Memory B cell (primary cell): ENCODE data around the gene CCNK.

ENCODE experiments used
- ATAC-seq: fragments of 150-1000 bp; cut with Tn5 transposase; 2 replicates; pipeline ENCODE4 v1.10.0; 2021; ENCODE audit warnings: low read depth, mild to moderate bottlenecking, moderate library complexity
- DNase-seq, 2 donors: peaks; one replicate each; pipeline ENCODE4 v3.0.0; 2022; ENCODE audit warnings: low spot score in 2 of 2
- H3K27ac Mint-ChIP-seq: one replicate; pipeline ENCODE4 v1.8.0; 2022; ENCODE audit warnings: mild to moderate bottlenecking, moderate library complexity, mixed read lengths
- H3K27me3 Mint-ChIP-seq: one replicate; pipeline ENCODE4 v1.8.0; 2022; ENCODE audit warnings: mixed read lengths
- H3K36me3 Mint-ChIP-seq: one replicate; pipeline ENCODE4 v1.8.0; 2022; ENCODE audit warnings: mild to moderate bottlenecking, mixed read lengths
- H3K4me1 Mint-ChIP-seq: one replicate; pipeline ENCODE4 v1.8.0; 2022; ENCODE audit warnings: mixed read lengths
- H3K4me3 Mint-ChIP-seq: one replicate; pipeline ENCODE4 v1.8.0; 2022; ENCODE audit warnings: mild to moderate bottlenecking, moderate library complexity, mixed read lengths
- H3K9me3 Mint-ChIP-seq: one replicate; pipeline ENCODE4 v1.8.0; 2022; ENCODE audit warnings: mixed read lengths

CCNK gene

DNA sequence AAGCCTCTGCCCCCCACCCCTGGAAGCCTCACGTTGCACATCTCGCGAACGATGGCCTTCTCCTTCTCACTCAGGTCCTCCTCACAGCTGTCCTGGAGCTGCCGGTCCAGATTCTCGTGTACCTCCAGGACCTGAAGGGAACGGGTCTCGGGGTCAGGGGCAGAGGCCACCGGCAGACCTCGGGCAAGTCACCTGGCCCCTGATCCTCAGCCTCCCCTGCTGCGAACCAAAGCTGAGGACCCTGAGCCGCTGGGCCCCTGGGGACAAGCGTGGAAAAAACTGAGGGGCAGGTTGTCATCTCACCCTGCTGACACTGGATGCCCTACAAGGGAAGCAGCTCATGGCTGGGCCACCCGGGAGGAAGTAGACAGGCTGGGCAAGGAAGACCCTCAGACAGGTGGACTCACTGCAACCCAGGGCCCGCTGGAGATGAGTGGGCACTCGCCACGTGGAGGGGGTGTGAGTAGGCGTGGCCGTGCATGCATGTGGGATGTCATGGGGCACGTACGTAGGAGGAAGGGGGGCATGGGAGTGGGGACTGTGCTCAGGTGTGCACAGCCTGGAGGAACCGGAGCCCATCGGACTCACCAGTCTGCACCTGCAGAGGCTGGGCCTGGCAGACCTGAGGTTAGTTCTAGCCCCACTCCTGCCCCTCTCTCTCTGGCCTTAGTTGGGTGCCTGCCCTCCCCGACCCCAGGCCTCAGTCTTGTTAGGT is 35.1 kb downstream of the CCNK start:
- no peak for ATAC-seq
- no peaks in the 10 kb centered on the region for H3K9me3 Mint-ChIP-seq
- H3K4me3 Mint-ChIP-seq: no peak overlapping the region
- no peaks in the 10 kb centered on the region for H3K4me1 Mint-ChIP-seq
- no peak for DNase-seq
- no peaks in the 10 kb centered on the region for H3K36me3 Mint-ChIP-seq
- H3K27ac Mint-ChIP-seq: peak overlapping the region; percentile 45
- no peaks in the 10 kb centered on the region for H3K27me3 Mint-ChIP-seq

DNA sequence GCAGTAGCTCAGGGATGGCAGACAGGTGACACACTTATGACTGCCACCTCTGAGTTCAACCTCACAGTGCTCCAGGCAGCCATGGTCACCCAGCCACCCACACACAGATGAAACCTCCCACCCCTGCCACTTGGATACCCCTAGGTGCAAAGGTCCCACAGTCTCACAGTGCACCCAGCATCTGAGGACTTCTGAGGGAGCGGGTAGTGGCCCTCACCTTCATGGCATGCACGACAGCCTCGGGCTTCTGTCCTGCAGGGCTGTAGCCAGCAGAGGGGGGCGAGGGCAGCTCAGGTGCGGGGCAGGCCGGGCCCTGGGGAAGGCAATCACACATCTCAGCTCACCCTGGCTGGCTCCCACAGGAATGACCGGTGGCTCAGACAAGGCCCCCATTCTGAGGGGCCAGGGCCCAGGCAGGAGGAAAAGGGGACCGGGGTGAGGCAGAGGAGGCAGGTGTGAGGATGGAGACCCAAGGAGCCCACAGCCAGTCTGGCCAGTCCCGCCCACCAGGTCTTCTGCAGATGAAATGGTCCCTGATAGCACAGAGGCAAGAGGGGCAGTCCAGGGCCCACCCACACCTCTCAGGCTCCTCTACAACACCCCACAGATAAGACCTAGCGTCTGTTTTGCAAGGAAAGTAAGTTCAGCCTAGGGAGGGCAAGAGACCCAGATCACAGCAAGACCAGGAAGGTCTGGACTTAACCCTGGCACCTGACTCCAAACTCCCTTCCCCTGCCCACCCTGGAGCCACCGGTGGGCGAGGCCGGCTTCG is 35.8 kb downstream of the CCNK start:
- no peak for DNase-seq
- Mint-ChIP-seq H3K9me3 (no peaks in the 10 kb centered on the region), H3K4me3 (no peak overlapping the region), H3K36me3 (no peaks in the 10 kb centered on the region), H3K27me3 (no peaks in the 10 kb centered on the region), H3K4me1 (no peaks in the 10 kb centered on the region), H3K27ac (no peak overlapping the region)
- no peak for ATAC-seq

DNA sequence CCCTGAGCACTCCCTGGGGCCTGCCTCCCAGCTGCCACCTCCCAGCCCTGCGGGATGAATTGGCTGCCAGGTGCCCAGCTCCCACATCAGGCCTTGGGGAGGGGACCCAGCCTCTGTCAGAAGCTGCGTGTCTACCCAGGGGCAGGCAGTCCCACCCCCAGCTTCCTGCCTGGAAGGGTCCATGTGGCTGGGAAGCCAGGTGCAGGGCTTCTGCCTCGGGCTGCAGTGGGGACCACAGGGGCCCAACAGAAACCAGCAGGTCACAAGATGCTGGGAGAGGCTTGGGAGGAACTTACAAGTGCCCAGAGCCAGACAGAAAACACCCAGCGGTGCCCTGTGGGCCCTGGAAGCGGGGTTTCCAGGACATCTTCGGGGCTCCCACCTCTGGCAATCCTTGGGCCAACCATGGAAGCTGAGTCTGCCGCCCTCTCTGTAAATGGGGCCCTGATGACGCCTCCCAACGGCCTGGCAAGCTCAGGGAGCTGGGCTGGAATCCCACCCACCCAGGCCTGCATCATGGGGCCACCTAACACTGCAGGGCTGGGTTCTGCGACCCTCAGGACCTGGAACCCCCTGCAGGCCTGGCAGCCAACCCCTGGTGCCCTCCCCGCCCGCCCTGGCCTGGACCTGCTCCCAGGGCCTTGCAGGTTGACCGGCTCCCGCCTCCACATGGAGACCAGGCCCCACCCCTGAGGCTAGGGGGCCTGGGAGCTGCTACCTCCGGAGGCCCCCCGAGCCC is 36.6 kb downstream of the CCNK start:
- no peaks in the 10 kb centered on the region for H3K36me3 Mint-ChIP-seq
- H3K4me1 Mint-ChIP-seq: no peaks in the 10 kb centered on the region
- DNase-seq: no peak
- no peak overlapping the region for H3K4me3 Mint-ChIP-seq
- H3K27ac Mint-ChIP-seq: no peak overlapping the region
- no peaks in the 10 kb centered on the region for H3K27me3 Mint-ChIP-seq
- ATAC-seq: no peak
- H3K9me3 Mint-ChIP-seq: no peaks in the 10 kb centered on the region

DNA sequence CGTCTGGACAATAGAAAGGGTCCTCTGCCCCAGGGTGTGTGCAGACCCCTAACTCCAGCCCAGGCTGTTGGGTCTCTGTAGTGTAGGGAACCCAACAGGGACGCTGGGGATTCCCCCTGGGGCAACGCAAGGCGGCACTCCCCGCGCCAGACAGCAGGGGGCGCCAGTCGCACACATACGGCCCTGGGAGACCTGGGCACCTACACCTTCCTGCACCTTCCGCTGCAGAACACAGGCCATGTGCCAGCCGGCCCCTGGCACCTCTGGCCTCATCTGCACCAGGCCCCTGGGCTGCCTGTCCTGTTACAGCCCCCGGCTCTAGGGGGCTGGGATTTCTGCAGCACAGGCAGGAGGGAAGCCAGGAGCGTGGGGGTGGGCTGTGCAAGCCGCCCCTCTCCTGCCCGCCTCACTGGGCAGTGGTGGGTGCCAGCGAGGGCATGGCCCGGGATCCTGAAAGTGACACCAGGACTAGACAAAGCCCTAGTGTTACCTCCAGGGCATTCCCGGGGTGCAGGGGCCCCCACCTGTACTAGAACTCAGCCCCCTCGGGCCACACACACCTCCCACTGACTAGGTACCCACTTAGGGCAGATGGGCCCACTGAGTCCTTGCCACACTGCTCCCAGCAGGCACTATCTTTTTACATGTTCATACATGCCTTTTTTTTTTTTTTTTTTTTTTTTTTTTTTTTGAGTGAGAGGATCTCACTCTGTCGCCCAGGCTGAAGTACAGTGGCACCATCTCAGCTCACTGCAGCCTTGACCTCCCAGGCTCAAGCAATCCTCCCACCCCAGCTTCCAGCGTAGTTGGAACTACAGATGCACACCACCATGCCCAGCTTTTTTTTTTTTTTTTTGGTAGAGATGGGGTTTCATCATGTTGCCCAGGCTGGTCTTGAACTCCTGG is 37.5 kb downstream of the CCNK start:
- Mint-ChIP-seq H3K27me3 (no peaks in the 10 kb centered on the region), H3K36me3 (no peaks in the 10 kb centered on the region), H3K9me3 (no peaks in the 10 kb centered on the region), H3K4me3 (no peak overlapping the region), H3K27ac (no peak overlapping the region), H3K4me1 (no peaks in the 10 kb centered on the region)
- ATAC-seq (peak; percentile 88), DNase-seq (peak; percentile 76 to 92)

DNA sequence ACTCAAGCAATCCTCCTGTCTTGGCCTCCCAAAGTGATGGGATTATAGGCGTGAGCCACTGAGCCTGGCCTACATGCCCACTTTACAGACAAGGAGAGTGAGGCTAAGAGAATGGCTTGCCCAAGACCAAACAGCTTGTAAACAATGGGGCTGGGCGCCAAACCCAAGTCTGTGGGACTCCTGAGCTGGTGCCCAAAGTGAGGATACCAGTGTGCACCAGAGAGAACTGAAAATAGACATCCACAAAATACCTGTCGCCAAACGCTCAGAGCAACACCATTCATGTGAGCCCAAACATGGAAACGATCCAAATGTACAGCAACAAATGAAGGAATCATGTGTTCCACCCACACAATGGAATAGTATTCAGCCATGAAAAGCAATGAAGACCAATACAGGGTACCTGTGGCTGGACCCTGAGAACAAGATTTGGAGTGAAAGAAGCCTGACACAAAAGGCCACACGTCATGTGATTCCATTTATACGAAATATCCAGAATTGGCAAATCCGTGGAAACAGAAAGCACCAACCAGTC is 38.2 kb downstream of the CCNK start:
- Mint-ChIP-seq H3K36me3 (no peaks in the 10 kb centered on the region), H3K27ac (no peak overlapping the region), H3K27me3 (no peaks in the 10 kb centered on the region), H3K9me3 (no peaks in the 10 kb centered on the region), H3K4me1 (no peaks in the 10 kb centered on the region), H3K4me3 (no peak overlapping the region)
- DNase-seq: no peak
- ATAC-seq: no peak

DNA sequence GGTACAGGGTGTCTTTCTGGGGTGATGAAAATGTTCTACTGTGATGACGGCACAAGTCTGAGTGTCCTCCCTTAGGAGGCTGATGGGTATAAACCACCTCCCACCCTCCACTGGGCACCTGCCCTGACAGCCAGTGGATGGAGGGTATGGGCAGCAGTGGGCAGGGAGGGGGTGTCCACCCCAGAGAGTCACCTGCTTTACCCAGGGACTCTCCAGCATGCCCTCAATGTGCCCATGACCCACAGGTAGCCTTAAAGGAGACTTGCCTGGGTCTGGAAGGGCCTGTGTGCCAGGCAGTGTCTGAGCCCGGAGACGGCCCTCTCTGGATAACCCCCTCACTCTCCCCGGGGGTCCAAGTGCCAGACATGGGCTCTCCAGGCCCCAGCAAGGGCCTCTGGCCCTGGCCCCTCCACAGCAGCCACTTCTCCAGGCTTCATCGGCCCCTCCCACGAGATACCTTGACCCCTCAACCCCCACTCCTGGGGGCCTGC is 38.8 kb downstream of the CCNK start:
- ATAC-seq (no peak), DNase-seq (no peak)
- Mint-ChIP-seq H3K4me3 (no peak overlapping the region), H3K4me1 (peaks cover 2% of the 10 kb centered on the region), H3K27me3 (no peaks in the 10 kb centered on the region), H3K36me3 (no peaks in the 10 kb centered on the region), H3K27ac (no peak overlapping the region), H3K9me3 (no peaks in the 10 kb centered on the region)

DNA sequence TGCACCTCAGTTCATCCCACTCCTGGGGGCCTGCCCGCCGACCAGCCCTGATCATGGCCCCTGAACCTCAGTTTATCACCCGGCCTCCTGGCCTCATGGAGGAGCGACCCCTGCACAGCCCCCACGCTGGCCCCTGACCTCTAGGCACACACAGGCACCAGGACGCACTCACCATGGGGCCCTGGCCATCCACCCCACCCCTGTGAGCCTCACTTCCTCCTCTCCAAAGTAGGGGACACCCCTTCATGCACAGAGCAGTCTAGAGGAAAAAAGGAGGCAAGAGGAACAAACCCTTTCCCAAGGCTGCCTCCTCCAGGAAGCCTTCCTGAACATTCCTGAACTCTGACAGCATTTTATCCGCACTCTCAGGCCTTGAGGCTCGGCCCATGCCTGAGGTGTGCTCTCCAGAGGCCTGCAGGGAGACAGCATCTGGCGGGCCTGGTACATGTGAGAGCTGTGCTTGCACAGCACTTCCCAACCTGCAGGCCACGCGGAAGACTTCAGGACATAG is 39.4 kb downstream of the CCNK start:
- Mint-ChIP-seq H3K4me3 (no peak overlapping the region), H3K27ac (no peak overlapping the region), H3K9me3 (no peaks in the 10 kb centered on the region), H3K4me1 (peaks cover 5% of the 10 kb centered on the region), H3K27me3 (no peaks in the 10 kb centered on the region), H3K36me3 (no peaks in the 10 kb centered on the region)
- ATAC-seq (no peak), DNase-seq (no peak)

DNA sequence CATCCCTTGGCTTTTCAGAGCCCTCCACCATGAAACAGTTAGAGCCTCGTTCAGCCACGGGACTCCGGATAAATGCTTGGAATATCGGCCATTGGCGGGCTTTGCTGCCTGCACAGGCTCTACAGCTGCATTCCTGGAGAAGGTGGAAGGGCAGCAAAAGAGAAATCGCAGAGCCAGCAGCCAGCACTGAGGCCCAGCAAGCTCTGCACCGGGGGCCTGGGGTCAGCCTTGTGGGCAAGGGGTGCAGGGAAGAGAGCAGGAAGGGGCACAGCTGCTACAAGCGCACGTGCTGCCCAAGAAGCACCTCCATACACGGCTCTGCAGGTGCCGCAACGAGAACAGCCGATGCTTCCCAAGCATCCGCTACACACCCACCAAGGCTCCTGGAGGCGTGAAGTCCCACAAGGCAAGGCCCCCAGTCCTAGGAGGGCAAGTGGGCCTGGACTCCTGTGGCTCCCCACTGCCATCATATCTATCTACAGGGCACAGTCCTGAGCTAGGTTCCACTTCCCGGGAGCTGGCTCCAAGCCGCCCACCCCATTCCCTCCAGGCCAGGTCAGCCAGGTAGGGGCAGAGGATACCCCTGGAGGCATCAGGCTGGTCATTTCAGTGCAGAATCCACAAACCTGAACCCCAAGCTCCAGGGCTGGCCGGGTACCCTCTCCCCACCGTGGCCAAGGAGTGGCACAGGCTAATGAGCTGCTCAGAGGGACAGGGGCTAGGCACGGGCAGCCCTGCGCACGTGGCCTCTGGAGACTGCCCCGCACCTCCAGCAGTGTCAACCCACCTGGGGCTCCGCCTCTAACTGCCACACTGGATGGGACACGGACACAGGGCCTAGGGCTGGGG is 40.2 kb downstream of the CCNK start:
- H3K27ac Mint-ChIP-seq: no peak overlapping the region
- H3K4me1 Mint-ChIP-seq: peaks cover 5% of the 10 kb centered on the region
- DNase-seq: no peak
- no peaks in the 10 kb centered on the region for H3K27me3 Mint-ChIP-seq
- no peaks in the 10 kb centered on the region for H3K9me3 Mint-ChIP-seq
- H3K36me3 Mint-ChIP-seq: no peaks in the 10 kb centered on the region
- no peak overlapping the region for H3K4me3 Mint-ChIP-seq
- no peak for ATAC-seq

DNA sequence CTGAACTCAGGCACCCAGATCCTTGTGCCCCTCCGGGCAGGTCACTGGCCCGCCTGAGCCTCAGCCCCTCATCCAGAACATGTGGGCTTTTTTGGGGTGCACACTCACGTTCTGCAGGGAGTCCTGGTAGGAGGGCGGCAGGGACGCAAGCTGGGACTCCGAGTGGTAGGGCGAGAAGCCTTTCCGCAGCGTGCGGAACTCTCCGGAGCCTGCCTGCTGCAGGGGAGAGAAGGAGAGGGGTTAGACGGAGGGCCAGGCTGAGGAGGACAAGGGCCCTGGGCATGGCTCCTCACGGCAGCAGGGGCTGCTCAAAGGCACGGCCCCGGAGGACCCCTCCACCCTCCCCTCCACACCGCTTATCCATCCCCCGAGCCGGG is 40.8 kb downstream of the CCNK start:
- no peaks in the 10 kb centered on the region for H3K36me3 Mint-ChIP-seq
- no peaks in the 10 kb centered on the region for H3K27me3 Mint-ChIP-seq
- H3K9me3 Mint-ChIP-seq: no peaks in the 10 kb centered on the region
- ATAC-seq (no peak), DNase-seq (no peak)
- H3K4me3 Mint-ChIP-seq: no peak overlapping the region
- H3K27ac Mint-ChIP-seq: no peak overlapping the region
- H3K4me1 Mint-ChIP-seq: peaks cover 5% of the 10 kb centered on the region

DNA sequence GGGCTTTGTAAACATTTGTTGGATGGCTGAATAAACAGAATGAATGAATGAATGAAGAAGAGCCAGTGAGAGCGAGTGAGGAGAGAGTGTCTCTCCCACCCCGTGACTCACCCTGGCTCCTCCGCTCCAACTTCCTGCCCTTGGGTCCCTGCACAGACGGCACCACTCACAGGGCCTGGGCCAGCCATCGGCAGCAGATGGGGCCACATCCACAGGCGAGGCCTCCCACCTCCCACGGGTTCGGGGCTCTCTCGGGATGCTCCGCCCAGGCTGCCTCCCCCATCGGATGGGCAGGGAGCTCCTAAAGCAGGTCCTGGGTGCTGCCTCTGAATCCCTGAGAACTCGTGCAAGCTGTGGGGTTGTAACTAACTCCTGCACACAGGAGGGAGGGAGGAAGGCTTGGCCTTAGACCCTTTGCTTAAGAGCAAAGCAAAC is 41.3 kb downstream of the CCNK start:
- H3K4me3 Mint-ChIP-seq: no peak overlapping the region
- H3K27me3 Mint-ChIP-seq: no peaks in the 10 kb centered on the region
- peaks cover 5% of the 10 kb centered on the region for H3K4me1 Mint-ChIP-seq
- H3K36me3 Mint-ChIP-seq: no peaks in the 10 kb centered on the region
- no peak overlapping the region for H3K27ac Mint-ChIP-seq
- no peaks in the 10 kb centered on the region for H3K9me3 Mint-ChIP-seq
- ATAC-seq: no peak
- DNase-seq: no peak

DNA sequence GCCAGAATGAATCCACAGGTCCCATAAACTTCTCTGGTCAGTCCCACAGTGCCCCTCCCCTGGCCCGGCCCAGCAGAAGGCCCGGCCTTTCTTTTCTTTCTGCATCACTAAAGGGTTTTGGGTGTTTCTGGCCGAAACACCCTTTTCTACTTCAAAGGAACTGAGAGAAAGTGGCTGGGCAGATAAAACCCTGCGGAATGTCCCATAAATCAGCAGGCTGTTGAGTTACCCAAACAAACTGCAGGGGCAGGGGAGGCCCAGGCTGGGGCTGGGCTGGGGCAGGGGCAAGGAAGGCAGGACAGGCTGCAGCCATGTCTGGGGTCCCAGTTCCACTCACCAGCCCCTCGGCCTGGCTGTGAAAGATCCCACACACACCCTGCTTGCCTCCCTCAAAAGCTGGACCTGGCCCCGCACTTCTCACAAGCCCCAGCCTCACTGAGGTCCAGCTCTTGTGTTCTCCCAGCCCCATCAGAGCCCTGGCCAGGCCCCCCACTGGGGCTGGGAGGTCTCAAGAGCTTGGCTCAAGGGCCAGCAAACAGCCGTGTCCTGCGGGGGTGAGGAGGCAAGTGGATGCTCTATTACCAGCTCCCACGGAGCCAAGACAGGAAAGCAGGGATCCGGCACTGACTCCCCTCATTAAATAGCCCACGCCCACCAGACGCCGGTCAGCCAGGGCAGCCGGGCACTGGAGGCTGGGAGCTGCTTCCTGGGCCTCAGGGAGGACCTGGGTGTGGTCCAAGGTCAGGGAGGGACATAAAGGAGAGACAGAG is 41.9 kb downstream of the CCNK start:
- ATAC-seq (no peak), DNase-seq (no peak)
- Mint-ChIP-seq H3K27ac (no peak overlapping the region), H3K4me3 (no peak overlapping the region), H3K9me3 (no peaks in the 10 kb centered on the region), H3K4me1 (peaks cover 5% of the 10 kb centered on the region), H3K27me3 (no peaks in the 10 kb centered on the region), H3K36me3 (no peaks in the 10 kb centered on the region)

DNA sequence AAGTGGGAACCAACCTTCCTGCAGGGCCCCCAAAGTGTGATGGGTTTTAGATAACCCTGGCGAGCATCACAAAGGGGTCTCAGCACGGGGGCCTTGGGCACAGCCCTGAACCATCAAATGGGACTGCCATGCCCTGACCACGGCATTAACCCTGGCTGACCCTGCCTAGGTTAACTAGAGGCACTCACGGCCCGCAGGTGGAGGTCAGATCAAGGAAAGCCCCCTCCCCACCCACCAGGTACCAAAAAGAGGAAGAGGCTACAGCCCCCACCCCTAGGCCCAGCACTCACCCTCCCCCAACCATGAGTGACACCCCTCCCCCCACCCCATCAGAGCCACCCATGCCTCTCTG is 42.5 kb downstream of the CCNK start:
- ATAC-seq: no peak
- no peak overlapping the region for H3K27ac Mint-ChIP-seq
- H3K36me3 Mint-ChIP-seq: no peaks in the 10 kb centered on the region
- no peaks in the 10 kb centered on the region for H3K9me3 Mint-ChIP-seq
- peaks cover 5% of the 10 kb centered on the region for H3K4me1 Mint-ChIP-seq
- no peaks in the 10 kb centered on the region for H3K27me3 Mint-ChIP-seq
- DNase-seq: no peak
- H3K4me3 Mint-ChIP-seq: no peak overlapping the region
